Type B pancreatic cell (in vitro differentiated cells): Measurements from ENCODE around the gene ZNF277. TPM values are rescaled to one million over a fixed set of nuclear protein-coding genes. Genes with fewer than 3 reads are reported as not detected.

ENCODE experiments used
- DNase-seq: peaks from one replicate; pipeline ENCODE4 v3.0.0; 2021; ENCODE audit warnings: mixed read lengths; ENCODE audit not compliant: unreplicated experiment; ENCODE audit errors: extremely low spot score
- H3K27ac Mint-ChIP-seq: 2 replicates; pipeline ENCODE4 v1.8.0; 2021; ENCODE audit warnings: mild to moderate bottlenecking, mixed read lengths
- H3K27me3 Mint-ChIP-seq: 2 replicates; pipeline ENCODE4 v1.8.0; 2021; ENCODE audit warnings: mixed read lengths
- H3K36me3 Mint-ChIP-seq: 2 replicates; pipeline ENCODE4 v1.8.0; 2021; ENCODE audit warnings: mixed read lengths
- H3K4me1 Mint-ChIP-seq: one replicate; pipeline ENCODE4 v1.8.0; 2021; ENCODE audit warnings: mixed read lengths; ENCODE audit not compliant: unreplicated experiment
- H3K4me3 Mint-ChIP-seq: 2 replicates; pipeline ENCODE4 v1.8.0; 2021; ENCODE audit warnings: mild to moderate bottlenecking, mixed read lengths
- H3K9me3 Mint-ChIP-seq: 2 replicates; pipeline ENCODE4 v1.8.0; 2021; ENCODE audit warnings: mixed read lengths
- CTCF ChIP-seq: fragments of 200-600 bp; sonication (generic); conservative IDR thresholded peaks from 2 replicates; pipeline ENCODE4 v1.5.0; 2021; ENCODE audit warnings: antibody characterized with exemption, mild to moderate bottlenecking
- long read RNA-seq: library from polyadenylated mRNA; unstranded; transcript quantifications from one replicate; pipeline ENCODE4 v2.0.0, GENCODE V29; 2020
- total RNA-seq: library from RNA; stranded (reverse); gene quantifications from 2 replicates; pipeline ENCODE4 v1.2.1, GENCODE V29; 2021; ENCODE audit warnings: low replicate concordance

ZNF277 gene
- total RNA-seq = 20.0 and 21.4 TPM in 2 replicates
- long read RNA-seq, transcript ZNF277-201 (12 exons, 1,849 nt) = major isoform, 121 of 143 reads
- long read RNA-seq, transcript ZNF277-202 (12 exons, 1,736 nt) = minor isoform, 6 of 143 reads
- long read RNA-seq, partial matches to known transcripts = 2 of 143 reads
- long read RNA-seq, other reads (novel, unspliced or antisense) = 14 of 143 reads

GRCh38 chr7:112206238-112206990 lies at the start of gene ZNF277, which contains the start of gene DOCK4:
ZNF277 (plus strand) TSS chr7:112206695; CDS start chr7:112206717, 22 bp downstream.
DOCK4 (minus strand) TSS chr7:112206399; CDS start chr7:112206138, 261 bp downstream.
- TF ChIP-seq CTCF = peak; percentile 8
- Mint-ChIP-seq H3K27me3 (no peaks in the 10 kb centered on the region), H3K9me3 (no peaks in the 10 kb centered on the region), H3K27ac (peak within 1 kb of the TSS; percentile 95), H3K4me1 (peaks cover 20% of the 10 kb centered on the region), H3K36me3 (no peaks in the 10 kb centered on the region), H3K4me3 (peak within 1 kb of the TSS; percentile 97)
- DNase-seq = peak; percentile 99

- H3K4me1 Mint-ChIP-seq = peaks cover 35% of the 10 kb centered on the region
- H3K36me3 Mint-ChIP-seq = no peaks in the 10 kb centered on the region
- H3K9me3 Mint-ChIP-seq = no peaks in the 10 kb centered on the region
- no peak for DNase-seq
- no peak overlapping the region for H3K27ac Mint-ChIP-seq
- TF ChIP-seq CTCF = no peak
- no peak overlapping the region for H3K4me3 Mint-ChIP-seq
- H3K27me3 Mint-ChIP-seq = no peaks in the 10 kb centered on the region
These were observed 49.4 kb upstream of the ZNF277 start for GRCh38 chr7:112157072-112157471.

GRCh38 chr7:112159351-112159750 lies 47.1 kb upstream of the ZNF277 start:
- no peak overlapping the region for H3K27ac Mint-ChIP-seq
- no peaks in the 10 kb centered on the region for H3K27me3 Mint-ChIP-seq
- peaks cover 45% of the 10 kb centered on the region for H3K4me1 Mint-ChIP-seq
- no peak for DNase-seq
- no peak overlapping the region for H3K4me3 Mint-ChIP-seq
- H3K9me3 Mint-ChIP-seq = no peaks in the 10 kb centered on the region
- TF ChIP-seq CTCF = no peak
- H3K36me3 Mint-ChIP-seq = no peaks in the 10 kb centered on the region

- Mint-ChIP-seq H3K4me3 (peak overlapping the region; percentile 27), H3K4me1 (peaks cover 47% of the 10 kb centered on the region), H3K27ac (peak overlapping the region; percentile 61), H3K9me3 (no peaks in the 10 kb centered on the region), H3K36me3 (no peaks in the 10 kb centered on the region), H3K27me3 (no peaks in the 10 kb centered on the region)
- no peak for DNase-seq
- TF ChIP-seq CTCF = no peak
These were observed 46.2 kb upstream of the ZNF277 start for GRCh38 chr7:112160130-112160770.

- no peak for DNase-seq
- H3K27ac Mint-ChIP-seq = peak overlapping the region; percentile 61
- peak overlapping the region; percentile 27 for H3K4me3 Mint-ChIP-seq
- no peaks in the 10 kb centered on the region for H3K36me3 Mint-ChIP-seq
- no peaks in the 10 kb centered on the region for H3K27me3 Mint-ChIP-seq
- H3K4me1 Mint-ChIP-seq = peaks cover 48% of the 10 kb centered on the region
- no peak for TF ChIP-seq CTCF
- H3K9me3 Mint-ChIP-seq = no peaks in the 10 kb centered on the region
These were observed 45.7 kb upstream of the ZNF277 start for GRCh38 chr7:112160771-112161150.
